Measurements from ENCODE around the gene CDC14A.

CDC14A gene

GRCh38 chr1:100413035-100413434, 60.7 kb downstream of the CDC14A start:
- H3K27ac ChIP-seq, result no peak overlapping the region
- no peak overlapping the region for H3K9ac ChIP-seq
- no peaks in the 10 kb centered on the region for H3K4me1 ChIP-seq (ENCODE audit: low read depth, poor library complexity, severe bottlenecking)
- H2AFZ ChIP-seq (ENCODE audit: low read depth), result no peak overlapping the region
- no peak for TF ChIP-seq CTCF (conservative IDR thresholded peaks at IDR 0.05; ENCODE audit: low read depth, low read length)
- no peak overlapping the region for H3K4me2 ChIP-seq
- H3K79me2 ChIP-seq (ENCODE audit: insufficient read depth, low read depth), result no peaks in the 10 kb centered on the region
- H4K20me1 ChIP-seq (ENCODE audit: insufficient read depth), result no peaks in the 10 kb centered on the region
- no peaks in the 10 kb centered on the region for H3K27me3 ChIP-seq (ENCODE audit: insufficient read depth, low read depth)
- H3K36me3 ChIP-seq (ENCODE audit: insufficient read depth), result no peaks in the 10 kb centered on the region
- H3K4me3 ChIP-seq (IDR thresholded peaks at IDR 0.05; ENCODE audit: insufficient read depth, low read depth, low read length), result no peak overlapping the region

- no peaks in the 10 kb centered on the region for H3K36me3 ChIP-seq (ENCODE audit: insufficient read depth)
- no peak overlapping the region for H2AFZ ChIP-seq (ENCODE audit: low read depth)
- TF ChIP-seq CTCF (conservative IDR thresholded peaks at IDR 0.05; ENCODE audit: low read depth, low read length), result no peak
- no peak overlapping the region for H3K4me2 ChIP-seq
- no peak overlapping the region for H3K4me3 ChIP-seq (IDR thresholded peaks at IDR 0.05; ENCODE audit: insufficient read depth, low read depth, low read length)
- no peak overlapping the region for H3K9ac ChIP-seq
- H3K79me2 ChIP-seq (ENCODE audit: insufficient read depth, low read depth), result no peaks in the 10 kb centered on the region
- H3K27ac ChIP-seq, result no peak overlapping the region
- no peaks in the 10 kb centered on the region for H4K20me1 ChIP-seq (ENCODE audit: insufficient read depth)
- no peaks in the 10 kb centered on the region for H3K4me1 ChIP-seq (ENCODE audit: low read depth, poor library complexity, severe bottlenecking)
- H3K27me3 ChIP-seq (ENCODE audit: insufficient read depth, low read depth), result no peaks in the 10 kb centered on the region
Observed at GRCh38 chr1:100414693-100415497, 62.6 kb downstream of the CDC14A start.

GRCh38 chr1:100415498-100415778, 63.1 kb downstream of the CDC14A start:
- H4K20me1 ChIP-seq (ENCODE audit: insufficient read depth), result no peaks in the 10 kb centered on the region
- H3K36me3 ChIP-seq (ENCODE audit: insufficient read depth), result no peaks in the 10 kb centered on the region
- no peaks in the 10 kb centered on the region for H3K27me3 ChIP-seq (ENCODE audit: insufficient read depth, low read depth)
- no peak overlapping the region for H3K27ac ChIP-seq
- H3K9ac ChIP-seq, result no peak overlapping the region
- H3K4me3 ChIP-seq (IDR thresholded peaks at IDR 0.05; ENCODE audit: insufficient read depth, low read depth, low read length), result no peak overlapping the region
- no peaks in the 10 kb centered on the region for H3K79me2 ChIP-seq (ENCODE audit: insufficient read depth, low read depth)
- H3K4me2 ChIP-seq, result no peak overlapping the region
- TF ChIP-seq CTCF (conservative IDR thresholded peaks at IDR 0.05; ENCODE audit: low read depth, low read length), result no peak
- H3K4me1 ChIP-seq (ENCODE audit: low read depth, poor library complexity, severe bottlenecking), result no peaks in the 10 kb centered on the region
- no peak overlapping the region for H2AFZ ChIP-seq (ENCODE audit: low read depth)

GRCh38 chr1:100419072-100419471, 66.8 kb downstream of the CDC14A start:
- Histone ChIP-seq H4K20me1 (ENCODE audit: insufficient read depth) (no peaks in the 10 kb centered on the region), H3K9ac (no peak overlapping the region), H2AFZ (ENCODE audit: low read depth) (no peak overlapping the region), H3K4me1 (ENCODE audit: low read depth, poor library complexity, severe bottlenecking) (no peaks in the 10 kb centered on the region), H3K36me3 (ENCODE audit: insufficient read depth) (no peaks in the 10 kb centered on the region), H3K4me2 (no peak overlapping the region), H3K27me3 (ENCODE audit: insufficient read depth, low read depth) (no peaks in the 10 kb centered on the region), H3K79me2 (ENCODE audit: insufficient read depth, low read depth) (no peaks in the 10 kb centered on the region), H3K27ac (no peak overlapping the region), H3K4me3 (IDR thresholded peaks at IDR 0.05; ENCODE audit: insufficient read depth, low read depth, low read length) (no peak overlapping the region)
- no peak for TF ChIP-seq CTCF (conservative IDR thresholded peaks at IDR 0.05; ENCODE audit: low read depth, low read length)
